GM10266 (cell line): ENCODE data around the gene UCHL3.

Source experiments
- DNase-seq: peaks from one replicate; pipeline ENCODE4 v3.0.0; 2012; ENCODE audit errors: extremely low spot score
- CTCF ChIP-seq: IDR thresholded peaks from 2 replicates; pipeline ENCODE4 v1.5.1; 2012; ENCODE audit warnings: mild to moderate bottlenecking, low read depth; ENCODE audit not compliant: control insufficient read depth, insufficient read depth; ENCODE audit errors: missing control alignments

The UCHL3 gene

GRCh38 chr13:75637181-75637750, 87.7 kb downstream of the UCHL3 start:
- peak; percentile 16 for DNase-seq
- no peak for TF ChIP-seq CTCF

- DNase-seq, result peak; percentile 49
- no peak for TF ChIP-seq CTCF
These were observed 89.9 kb downstream of the UCHL3 start for GRCh38 chr13:75639454-75639853.

- no peak for DNase-seq
- no peak for TF ChIP-seq CTCF
These were observed 91.4 kb downstream of the UCHL3 start for GRCh38 chr13:75641026-75641425.

- no peak for DNase-seq
- no peak for TF ChIP-seq CTCF
These were observed 93.6 kb downstream of the UCHL3 start for GRCh38 chr13:75643182-75643581.

DNA sequence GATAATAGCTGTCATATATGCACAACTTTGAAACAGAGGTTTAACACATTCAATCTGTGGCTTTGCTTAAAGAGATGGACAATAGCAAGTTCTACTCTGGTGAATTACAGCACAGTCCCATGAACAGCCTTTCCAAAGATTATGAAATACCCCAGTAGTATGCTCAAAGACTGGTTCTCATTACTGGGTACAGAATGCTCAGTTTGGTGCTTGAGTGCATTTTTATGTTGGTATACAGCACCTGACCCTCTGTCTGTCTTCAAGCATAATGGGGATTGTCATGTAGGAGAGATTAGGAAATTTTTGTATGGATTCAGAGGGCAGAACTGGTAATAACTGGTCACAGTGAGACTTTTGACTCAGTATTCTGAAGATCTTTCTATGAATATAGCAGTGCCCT, 94.1 kb downstream of the UCHL3 start:
- no peak for TF ChIP-seq CTCF
- no peak for DNase-seq

- TF ChIP-seq CTCF, result no peak
- DNase-seq, result no peak
These were observed 95.5 kb downstream of the UCHL3 start for GRCh38 chr13:75645141-75645540.

GRCh38 chr13:75647126-75647784, 97.7 kb downstream of the UCHL3 start:
- peak; percentile 49 for DNase-seq
- TF ChIP-seq CTCF, result no peak
